NCI-H1436 treated with DMSO at 0.1 percent for 48 hours (cell line): ENCODE data around the gene TRIM43.
"Not testable (repeated sequence)": the region's sequence is repeated elsewhere in the genome, so short reads cannot be mapped to it uniquely, and the experiment has no call there.

Source experiments
- DNase-seq: peaks from one replicate; lab custom pipeline; 2025; lab: John Stamatoyannopoulos, UW

The TRIM43 gene

DNA sequence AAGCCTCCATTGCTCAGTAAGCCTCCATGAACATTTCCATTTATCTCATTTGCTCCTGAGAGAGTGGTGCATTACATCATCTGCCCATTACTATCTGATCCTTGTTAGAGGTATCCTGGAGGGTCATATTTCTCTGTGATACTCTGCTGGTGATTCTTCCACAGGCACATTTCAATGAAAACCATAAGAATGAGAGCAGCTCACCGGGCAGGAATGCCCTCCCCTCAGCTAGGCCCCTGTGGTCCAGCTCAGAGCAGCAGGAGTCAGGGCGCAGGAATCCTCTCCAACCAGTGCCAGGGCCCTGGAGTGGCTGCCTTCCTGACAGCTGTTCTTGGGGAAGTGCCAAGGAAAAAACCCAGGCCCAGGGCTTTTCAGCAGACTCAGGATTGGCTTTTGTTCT lies 50.0 kb downstream of the TRIM43 start:
- DNase-seq, result not testable (repeated sequence)

GRCh38 chr2:95642360-95642759 lies 50.6 kb downstream of the TRIM43 start:
- DNase-seq, result not testable (repeated sequence)

DNA sequence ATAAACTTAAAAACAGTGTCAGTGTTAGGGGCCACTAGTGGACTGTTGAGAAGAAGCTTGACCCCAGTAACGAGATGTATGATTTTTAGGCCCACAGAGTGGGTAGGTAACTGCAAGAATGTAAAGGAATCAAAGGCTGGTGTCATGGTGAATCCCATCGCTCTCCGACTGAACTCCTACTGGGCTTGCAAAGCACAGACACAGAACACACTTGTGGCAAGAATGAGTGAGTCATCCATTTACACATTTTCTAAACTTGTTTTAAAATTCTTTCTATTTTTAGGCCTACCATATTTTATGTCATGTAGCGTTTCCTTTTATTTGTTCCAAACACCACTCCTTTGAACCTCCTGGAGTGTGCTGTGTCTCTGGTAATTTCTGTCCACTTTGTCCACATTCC lies 51.1 kb downstream of the TRIM43 start:
- not testable (repeated sequence) for DNase-seq

DNA sequence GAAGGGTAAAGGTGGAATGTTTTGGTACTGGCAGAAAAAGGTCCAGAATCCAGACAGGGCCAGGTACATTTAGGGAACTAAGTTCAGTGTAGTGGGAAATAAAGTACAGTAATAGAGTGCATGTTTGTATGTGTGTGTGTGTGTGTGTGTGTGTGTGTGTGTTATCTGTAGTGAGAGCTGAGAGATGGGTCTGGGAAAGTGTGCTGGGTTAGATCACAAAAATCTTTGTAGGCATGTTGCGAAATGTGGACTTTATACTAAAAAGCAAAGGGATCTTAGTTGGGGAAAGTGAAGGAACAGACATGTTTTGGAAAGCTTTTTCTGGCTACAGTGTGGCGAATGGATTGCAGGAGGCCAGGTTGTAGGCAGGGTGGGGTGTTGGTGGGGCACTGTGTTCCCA lies 53.5 kb downstream of the TRIM43 start:
- DNase-seq, result not testable (repeated sequence)

DNA sequence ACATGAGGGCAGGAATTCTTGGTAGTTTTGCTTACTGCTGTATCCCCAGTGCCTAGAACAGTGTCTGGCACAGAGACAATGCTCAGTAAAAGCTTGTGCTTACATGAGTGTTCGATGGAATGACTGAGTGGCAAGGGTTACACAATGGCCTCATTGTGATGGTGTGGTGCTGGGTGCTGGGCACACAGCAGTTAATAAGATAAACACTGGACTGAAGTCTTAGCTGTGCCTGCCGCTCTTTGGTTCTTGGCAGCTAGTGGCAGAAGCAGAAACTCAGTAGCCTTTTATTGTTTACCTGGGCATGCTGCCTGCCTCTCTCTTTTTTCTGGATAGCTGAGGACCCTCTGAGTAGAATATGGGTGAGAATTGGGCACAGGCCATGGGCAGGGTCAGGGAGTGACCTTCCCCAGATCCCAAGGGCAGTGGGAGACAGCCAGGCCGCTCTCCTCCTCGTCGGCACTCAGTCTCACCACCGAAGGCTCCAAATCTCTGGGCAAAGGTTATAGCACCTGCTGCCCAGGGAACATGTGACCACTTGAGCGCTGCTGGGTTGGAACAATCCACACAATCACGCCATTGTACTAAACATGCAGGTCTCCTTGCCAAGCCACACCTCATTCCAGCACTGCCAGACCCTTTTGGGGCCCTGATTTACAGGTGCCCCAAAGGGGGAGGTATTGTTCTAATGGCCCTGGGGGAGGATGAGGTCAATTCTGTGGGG lies 54.6 kb downstream of the TRIM43 start:
- not testable (repeated sequence) for DNase-seq

- not testable (repeated sequence) for DNase-seq
Observed at GRCh38 chr2:95648894-95649544, 57.2 kb downstream of the TRIM43 start.
